HepG2 (cell line): Measurements from ENCODE around the gene IFT27. TPM values are rescaled to one million over a fixed set of nuclear protein-coding genes. Genes with fewer than 3 reads are reported as not detected.

Experiments
- ATAC-seq: fragments of 200-7000 bp; cut with Tn5 transposase; 3 replicates; pipeline ENCODE4 v1.9.1; 2020; ENCODE audit warnings: mild to moderate bottlenecking, moderate library complexity
- BruUV-seq: library from RNA; stranded (reverse); fragments of 400-500 nt; replicated peaks from 2 replicates; lab custom pipeline; 2021; lab: Mats Ljungman, UMichigan
- CTCF ChIA-PET: fragments of 300-600 bp; formaldehyde crosslinking; extraction: SDS; loops from one replicate; lab custom pipeline; 2021; ENCODE audit warnings: low total read pairs, inconsistent platforms, low intra/inter-chr PET ratio; lab: Yijun Ruan, JAX
- POLR2A ChIA-PET: fragments of 350-600 bp; sonication (Branson Sonifier 250); formaldehyde crosslinking; loops from one replicate; lab custom pipeline; 2020; ENCODE audit warnings: antibody characterized with exemption, inconsistent platforms; lab: Yijun Ruan, JAX
- DNase-seq: peaks from one replicate; pipeline ENCODE4 v3.0.0-alpha.2; 2015; ENCODE audit warnings: low spot score
- FAIRE-seq: peaks from 3 replicates; lab custom pipeline; 2011; peaks lifted over from hg19 to GRCh38; lab: Jason Lieb, UNC
- H2AFZ ChIP-seq: one replicate; pipeline ENCODE4 v1.6.1; 2011; ENCODE audit warnings: low read length, inconsistent platforms
- H3K27ac ChIP-seq: fragments of 300-600 bp; 3 replicates; pipeline ENCODE4 v1.8.0; 2011; ENCODE audit warnings: mixed run types, mild to moderate bottlenecking, mixed read lengths, low read length, inconsistent platforms; ENCODE audit not compliant: insufficient read depth; ENCODE audit errors: extremely low read length
- H3K27me3 ChIP-seq, 2 experiments: fragments of 200-600 bp in 1 of 2; 2 replicates in 1 of 2; 3 replicates in 1 of 2; pipeline versions ENCODE4 v1.6.0 to v1.8.0; 2011; ENCODE audit warnings: low read length in 2 of 2, mild to moderate bottlenecking in 2 of 2, moderate library complexity in 2 of 2, inconsistent platforms in 1 of 2; ENCODE audit not compliant: insufficient read depth in 2 of 2, control insufficient read depth in 1 of 2
- H3K36me3 ChIP-seq, 2 experiments: fragments of 200-600 bp in 1 of 2; replicated peaks in 1 of 2; 2 replicates in 1 of 2; 3 replicates in 1 of 2; pipeline versions ENCODE4 v1.5.1 to v1.8.0; 2011; ENCODE audit warnings: low read length in 2 of 2, inconsistent platforms in 1 of 2; ENCODE audit not compliant: insufficient read depth in 2 of 2, control insufficient read depth in 1 of 2
- H3K4me1 ChIP-seq: 2 replicates; pipeline ENCODE4 v1.5.1; 2012; ENCODE audit warnings: low read length, inconsistent platforms; ENCODE audit not compliant: insufficient read depth
- H3K4me2 ChIP-seq: 2 replicates; pipeline ENCODE4 v1.6.0; 2011; ENCODE audit warnings: low read depth, low read length, inconsistent platforms
- H3K4me3 ChIP-seq, 3 experiments: fragments of 200-600 bp in 1 of 3; sonication (generic), shearing (Covaris generic) in 1 of 3; replicated peaks in 1 of 3; 2 replicates each; pipeline ENCODE4 v1.5.1; 2011 to 2016; ENCODE audit warnings: low read length in 3 of 3, inconsistent platforms in 2 of 3, low read depth in 2 of 3, mild to moderate bottlenecking in 2 of 3, control low read depth in 1 of 3, mixed read lengths in 1 of 3; ENCODE audit not compliant: insufficient read depth in 1 of 3
- H3K79me2 ChIP-seq: one replicate; pipeline ENCODE4 v1.6.1; 2011; ENCODE audit warnings: low read length, inconsistent platforms; ENCODE audit not compliant: insufficient read depth
- H3K9ac ChIP-seq: 2 replicates; pipeline ENCODE4 v1.6.0; 2011; ENCODE audit warnings: mild to moderate bottlenecking, low read depth, low read length, inconsistent platforms; ENCODE audit not compliant: insufficient read depth
- H3K9me3 ChIP-seq: 2 replicates; pipeline ENCODE4 v1.5.1; 2012; ENCODE audit warnings: mild to moderate bottlenecking, low read length
- H4K20me1 ChIP-seq: 2 replicates; pipeline ENCODE4 v1.6.0; 2011; ENCODE audit warnings: inconsistent platforms, mild to moderate bottlenecking, low read length, moderate library complexity; ENCODE audit not compliant: insufficient read depth
- CBX1 ChIP-seq: IDR thresholded peaks from one replicate; pipeline ENCODE4 v1.6.1; 2016; ENCODE audit warnings: antibody characterized with exemption, low read depth
- FOXJ3 ChIP-seq: sonication (generic); formaldehyde crosslinking; IDR thresholded peaks from 2 replicates; pipeline ENCODE4 v1.4.0; 2020; ENCODE audit warnings: missing genetic modification reagents, mild to moderate bottlenecking, borderline replicate concordance
- NFATC3 ChIP-seq: sonication (generic); formaldehyde crosslinking; IDR thresholded peaks from 2 replicates; pipeline ENCODE4 v1.5.1; 2020; ENCODE audit warnings: mild to moderate bottlenecking, missing genetic modification reagents
- POLR2AphosphoS2 ChIP-seq: IDR thresholded peaks from 2 replicates; pipeline ENCODE4 v1.6.1; 2011; ENCODE audit warnings: low read depth, low read length, improper control_type of control experiment
- SIN3A ChIP-seq: IDR thresholded peaks from 2 replicates; pipeline ENCODE4 v1.6.1; 2011; ENCODE audit warnings: low read depth, mild to moderate bottlenecking, control low read depth, low read length, borderline replicate concordance
- SP140L ChIP-seq: sonication (generic); formaldehyde crosslinking; IDR thresholded peaks from 2 replicates; pipeline ENCODE4 v1.4.0; 2020; ENCODE audit warnings: missing genetic modification reagents, borderline replicate concordance
- ZNF749 ChIP-seq: sonication (generic); formaldehyde crosslinking; IDR thresholded peaks from 2 replicates; pipeline ENCODE4 v1.8.0; 2022; ENCODE audit warnings: mild to moderate bottlenecking, missing genetic modification reagents, moderate library complexity, borderline replicate concordance
- WGBS: methylation state at CpG from one replicate; pipeline ENCODE4 v1.1.6; 2017; ENCODE audit warnings: low lambda C conversion rate; 5-methylcytosine and 5-hydroxymethylcytosine counted together
- in situ Hi-C: cut with HindIII; loops from 2 replicates; pipeline ENCODE4 v1.10.0; 2017; ENCODE audit warnings: low pct_unique_long_range_greater_than_20kb; ENCODE audit not compliant: extremely low pct_ligation_motif_present
- intact Hi-C: fragments of 100-400 bp; cut with micrococcal nuclease; formaldehyde crosslinking; loops from one replicate; pipeline ENCODE4 v1.10.0; 2022; ENCODE audit not compliant: unreplicated experiment
- polyA plus RNA-seq, 8 experiments: library from polyadenylated mRNA; depleted of rRNA in 3 of 8; stranded (reverse) in 7 of 8; unstranded in 1 of 8; fragments of >200 nt; fragmentation: Illumina TruSeq in 4 of 8; extraction: Trizol in 4 of 8; gene quantifications; 2 replicates each; pipeline versions ENCODE4 v1.2.1 to v1.2.3, GENCODE V29; 2011 to 2016; ENCODE audit warnings: low read depth in 4 of 8, missing spikeins in 1 of 8, mixed read lengths in 1 of 8; ENCODE audit not compliant: insufficient read depth in 1 of 8
- total RNA-seq, 5 experiments: library from RNA; depleted of rRNA; stranded (reverse); fragments of >200 nt; fragmentation: Illumina TruSeq; extraction: Trizol; gene quantifications; 2 replicates each; pipeline ENCODE4 v1.2.3, GENCODE V29; 2016; ENCODE audit warnings: low read depth in 1 of 5
- TF ChIP-seq, protein P1 (sequence below): sonication (generic); formaldehyde crosslinking; IDR thresholded peaks from 2 replicates; pipeline ENCODE4 v1.4.0; 2020; ENCODE audit warnings: missing genetic modification reagents, mild to moderate bottlenecking, borderline replicate concordance
- TF ChIP-seq, protein P2 (sequence below): fragments of 450-650 bp; IDR thresholded peaks from 2 replicates; pipeline ENCODE4 v1.6.1; 2017

The IFT27 gene
- total and polyA plus RNA-seq, 2 of the 13 experiments (the other 11 are each of a cell fraction or from before 2014, with no cell fraction given): 0.25 to 0.33 TPM

DNA sequence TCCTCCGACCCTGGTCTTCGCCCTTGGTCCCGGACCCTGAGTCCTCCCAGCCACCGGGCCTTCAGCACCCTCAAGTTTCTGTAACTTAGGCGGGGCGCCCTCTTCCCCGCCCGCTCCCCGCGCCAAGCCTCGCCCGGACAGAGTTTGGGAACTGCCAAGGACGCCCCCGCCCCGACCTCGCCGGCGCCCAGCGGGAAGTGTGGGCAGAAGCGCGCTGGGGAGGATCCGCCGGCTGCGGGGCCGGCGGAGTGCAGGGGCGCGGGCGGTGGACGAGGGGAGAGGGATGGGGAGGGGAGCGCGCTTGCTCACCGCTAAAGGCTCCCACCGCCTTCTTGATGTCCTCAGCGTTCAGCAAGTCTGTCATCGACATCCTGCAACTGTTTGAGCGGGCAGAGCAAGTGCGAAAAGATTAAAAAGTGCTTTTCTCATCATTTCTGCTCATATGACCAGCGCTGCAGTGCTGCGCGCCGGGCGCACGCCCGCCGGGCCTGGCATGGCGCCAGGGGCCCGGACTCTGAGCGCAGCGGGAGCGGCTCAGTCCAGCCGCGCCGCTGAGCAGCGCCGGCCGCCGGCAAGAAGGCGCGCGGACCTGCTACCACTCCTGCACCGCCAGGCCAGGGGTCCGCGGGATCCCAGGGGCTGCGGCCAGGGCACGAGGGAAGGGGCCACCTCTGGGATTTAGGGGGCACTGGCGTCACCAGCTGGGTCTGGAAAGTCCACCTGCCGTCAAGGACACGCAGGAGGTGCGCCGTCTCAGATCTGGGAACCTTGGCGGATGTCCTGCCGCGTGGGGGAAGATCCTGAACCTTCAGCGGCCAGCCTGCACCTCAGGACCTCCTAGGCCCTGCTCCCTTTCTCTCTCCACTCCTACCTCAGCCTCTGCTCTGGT is 41.0 kb upstream of the IFT27 start, which contains the start of gene PVALB (continued):
- TF ChIP-seq, protein P1, sequence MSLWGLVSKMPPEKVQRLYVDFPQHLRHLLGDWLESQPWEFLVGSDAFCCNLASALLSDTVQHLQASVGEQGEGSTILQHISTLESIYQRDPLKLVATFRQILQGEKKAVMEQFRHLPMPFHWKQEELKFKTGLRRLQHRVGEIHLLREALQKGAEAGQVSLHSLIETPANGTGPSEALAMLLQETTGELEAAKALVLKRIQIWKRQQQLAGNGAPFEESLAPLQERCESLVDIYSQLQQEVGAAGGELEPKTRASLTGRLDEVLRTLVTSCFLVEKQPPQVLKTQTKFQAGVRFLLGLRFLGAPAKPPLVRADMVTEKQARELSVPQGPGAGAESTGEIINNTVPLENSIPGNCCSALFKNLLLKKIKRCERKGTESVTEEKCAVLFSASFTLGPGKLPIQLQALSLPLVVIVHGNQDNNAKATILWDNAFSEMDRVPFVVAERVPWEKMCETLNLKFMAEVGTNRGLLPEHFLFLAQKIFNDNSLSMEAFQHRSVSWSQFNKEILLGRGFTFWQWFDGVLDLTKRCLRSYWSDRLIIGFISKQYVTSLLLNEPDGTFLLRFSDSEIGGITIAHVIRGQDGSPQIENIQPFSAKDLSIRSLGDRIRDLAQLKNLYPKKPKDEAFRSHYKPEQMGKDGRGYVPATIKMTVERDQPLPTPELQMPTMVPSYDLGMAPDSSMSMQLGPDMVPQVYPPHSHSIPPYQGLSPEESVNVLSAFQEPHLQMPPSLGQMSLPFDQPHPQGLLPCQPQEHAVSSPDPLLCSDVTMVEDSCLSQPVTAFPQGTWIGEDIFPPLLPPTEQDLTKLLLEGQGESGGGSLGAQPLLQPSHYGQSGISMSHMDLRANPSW (CRISPR knock-in tag): no peak
- no peak for TF ChIP-seq CBX1
- TF ChIP-seq, protein P2, sequence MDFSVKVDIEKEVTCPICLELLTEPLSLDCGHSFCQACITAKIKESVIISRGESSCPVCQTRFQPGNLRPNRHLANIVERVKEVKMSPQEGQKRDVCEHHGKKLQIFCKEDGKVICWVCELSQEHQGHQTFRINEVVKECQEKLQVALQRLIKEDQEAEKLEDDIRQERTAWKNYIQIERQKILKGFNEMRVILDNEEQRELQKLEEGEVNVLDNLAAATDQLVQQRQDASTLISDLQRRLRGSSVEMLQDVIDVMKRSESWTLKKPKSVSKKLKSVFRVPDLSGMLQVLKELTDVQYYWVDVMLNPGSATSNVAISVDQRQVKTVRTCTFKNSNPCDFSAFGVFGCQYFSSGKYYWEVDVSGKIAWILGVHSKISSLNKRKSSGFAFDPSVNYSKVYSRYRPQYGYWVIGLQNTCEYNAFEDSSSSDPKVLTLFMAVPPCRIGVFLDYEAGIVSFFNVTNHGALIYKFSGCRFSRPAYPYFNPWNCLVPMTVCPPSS: no peak
- TF ChIP-seq, all 625 proteins: peak for 7

DNA sequence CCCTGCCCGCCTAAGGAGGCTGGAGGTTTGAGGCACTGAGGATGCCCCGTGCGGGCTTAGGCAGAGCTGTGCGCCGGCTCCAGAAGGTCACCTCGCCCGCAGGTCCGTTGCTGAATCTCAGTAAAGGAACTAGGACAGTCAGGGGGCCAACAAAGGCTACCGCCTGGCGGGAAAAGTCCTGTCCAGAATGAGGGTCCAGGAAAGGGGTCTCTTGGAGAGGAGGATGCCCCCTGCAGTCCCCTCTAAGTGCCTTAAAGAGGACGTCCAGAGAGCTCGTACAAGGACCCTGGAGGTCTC is 40.4 kb upstream of the IFT27 start:
- H3K9me3 ChIP-seq: no peaks in the 10 kb centered on the region
- intact Hi-C loops (no loop called here), in situ Hi-C loops (no loop called here)
- no peaks in the 10 kb centered on the region for H3K4me1 ChIP-seq
- H3K4me2 ChIP-seq: no peak overlapping the region
- 4% methylated on average over 5 of the region's 12 CpGs for WGBS
- FAIRE-seq (no peak), ATAC-seq (no peak), DNase-seq (no peak)
- H3K79me2 ChIP-seq: no peaks in the 10 kb centered on the region
- no peak overlapping the region for H3K4me3 ChIP-seq
- POLR2A ChIA-PET: no interaction called here
- TF ChIP-seq POLR2AphosphoS2: no peak
- TF ChIP-seq FOXJ3: no peak
- no peak for TF ChIP-seq NFATC3 (CRISPR knock-in tag)
- TF ChIP-seq ZNF749 (CRISPR knock-in tag): no peak
- no peak for TF ChIP-seq SP140L (CRISPR knock-in tag)
- TF ChIP-seq SIN3A: no peak
- no peaks in the 10 kb centered on the region for H3K36me3 ChIP-seq
- no peaks in the 10 kb centered on the region for H4K20me1 ChIP-seq
- no peak overlapping the region for H2AFZ ChIP-seq
- no peak overlapping the region for H3K9ac ChIP-seq
- CTCF ChIA-PET: no interaction called here
- H3K27ac ChIP-seq: no peak overlapping the region
- H3K27me3 ChIP-seq: peaks cover 5 to 69% of the 10 kb centered on the region in 2 experiments; a peak in 4 of 5 replicates
- no TSS peak for BruUV-seq
